ENCODE data around the gene MOCS3. TPM values are rescaled to one million over a fixed set of nuclear protein-coding genes. Genes with fewer than 3 reads are reported as not detected.

The MOCS3 gene
- total RNA-seq, 1 experiment from 2014 or later = 5.8 TPM

DNA sequence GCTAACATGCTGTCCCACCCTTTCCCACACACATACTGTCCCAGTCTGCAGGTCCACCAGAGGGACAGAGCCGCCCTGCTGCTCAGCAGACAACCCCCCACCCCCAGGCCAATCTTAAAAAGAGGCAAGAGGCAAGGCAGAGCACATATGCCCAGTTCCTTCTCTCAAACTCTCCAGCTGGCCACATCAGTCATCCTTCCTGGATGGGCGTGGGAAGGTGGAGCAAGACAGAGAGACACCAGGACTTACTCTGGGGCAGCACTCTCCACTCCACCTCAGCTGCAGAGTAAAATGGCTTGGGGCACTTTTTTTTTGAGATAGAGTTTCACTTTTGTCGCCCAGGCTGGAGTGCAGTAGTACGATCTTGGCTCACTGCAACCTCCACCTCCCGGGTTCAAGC lies 10.8 kb downstream of the MOCS3 start:
- no peak for DNase-seq (ENCODE audit: low read depth, low spot score)
- no peak for TF ChIP-seq POLR2AphosphoS5 (IDR thresholded peaks at IDR 0.05; ENCODE audit: low read depth, low read length)
- TF ChIP-seq, protein P1, sequence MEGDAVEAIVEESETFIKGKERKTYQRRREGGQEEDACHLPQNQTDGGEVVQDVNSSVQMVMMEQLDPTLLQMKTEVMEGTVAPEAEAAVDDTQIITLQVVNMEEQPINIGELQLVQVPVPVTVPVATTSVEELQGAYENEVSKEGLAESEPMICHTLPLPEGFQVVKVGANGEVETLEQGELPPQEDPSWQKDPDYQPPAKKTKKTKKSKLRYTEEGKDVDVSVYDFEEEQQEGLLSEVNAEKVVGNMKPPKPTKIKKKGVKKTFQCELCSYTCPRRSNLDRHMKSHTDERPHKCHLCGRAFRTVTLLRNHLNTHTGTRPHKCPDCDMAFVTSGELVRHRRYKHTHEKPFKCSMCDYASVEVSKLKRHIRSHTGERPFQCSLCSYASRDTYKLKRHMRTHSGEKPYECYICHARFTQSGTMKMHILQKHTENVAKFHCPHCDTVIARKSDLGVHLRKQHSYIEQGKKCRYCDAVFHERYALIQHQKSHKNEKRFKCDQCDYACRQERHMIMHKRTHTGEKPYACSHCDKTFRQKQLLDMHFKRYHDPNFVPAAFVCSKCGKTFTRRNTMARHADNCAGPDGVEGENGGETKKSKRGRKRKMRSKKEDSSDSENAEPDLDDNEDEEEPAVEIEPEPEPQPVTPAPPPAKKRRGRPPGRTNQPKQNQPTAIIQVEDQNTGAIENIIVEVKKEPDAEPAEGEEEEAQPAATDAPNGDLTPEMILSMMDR (IDR thresholded peaks at IDR 0.05) = no peak
- TF ChIP-seq TCF7L2 (IDR thresholded peaks at IDR 0.05; ENCODE audit: low read depth, low read length) = no peak
- TF ChIP-seq, protein P2, sequence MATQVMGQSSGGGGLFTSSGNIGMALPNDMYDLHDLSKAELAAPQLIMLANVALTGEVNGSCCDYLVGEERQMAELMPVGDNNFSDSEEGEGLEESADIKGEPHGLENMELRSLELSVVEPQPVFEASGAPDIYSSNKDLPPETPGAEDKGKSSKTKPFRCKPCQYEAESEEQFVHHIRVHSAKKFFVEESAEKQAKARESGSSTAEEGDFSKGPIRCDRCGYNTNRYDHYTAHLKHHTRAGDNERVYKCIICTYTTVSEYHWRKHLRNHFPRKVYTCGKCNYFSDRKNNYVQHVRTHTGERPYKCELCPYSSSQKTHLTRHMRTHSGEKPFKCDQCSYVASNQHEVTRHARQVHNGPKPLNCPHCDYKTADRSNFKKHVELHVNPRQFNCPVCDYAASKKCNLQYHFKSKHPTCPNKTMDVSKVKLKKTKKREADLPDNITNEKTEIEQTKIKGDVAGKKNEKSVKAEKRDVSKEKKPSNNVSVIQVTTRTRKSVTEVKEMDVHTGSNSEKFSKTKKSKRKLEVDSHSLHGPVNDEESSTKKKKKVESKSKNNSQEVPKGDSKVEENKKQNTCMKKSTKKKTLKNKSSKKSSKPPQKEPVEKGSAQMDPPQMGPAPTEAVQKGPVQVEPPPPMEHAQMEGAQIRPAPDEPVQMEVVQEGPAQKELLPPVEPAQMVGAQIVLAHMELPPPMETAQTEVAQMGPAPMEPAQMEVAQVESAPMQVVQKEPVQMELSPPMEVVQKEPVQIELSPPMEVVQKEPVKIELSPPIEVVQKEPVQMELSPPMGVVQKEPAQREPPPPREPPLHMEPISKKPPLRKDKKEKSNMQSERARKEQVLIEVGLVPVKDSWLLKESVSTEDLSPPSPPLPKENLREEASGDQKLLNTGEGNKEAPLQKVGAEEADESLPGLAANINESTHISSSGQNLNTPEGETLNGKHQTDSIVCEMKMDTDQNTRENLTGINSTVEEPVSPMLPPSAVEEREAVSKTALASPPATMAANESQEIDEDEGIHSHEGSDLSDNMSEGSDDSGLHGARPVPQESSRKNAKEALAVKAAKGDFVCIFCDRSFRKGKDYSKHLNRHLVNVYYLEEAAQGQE (IDR thresholded peaks at IDR 0.05; ENCODE audit: insufficient read depth in 1 of 2, low read depth in 2 of 2, low read length in 1 of 2) = no peak
- TF ChIP-seq SIN3A (IDR thresholded peaks at IDR 0.05; ENCODE audit: borderline replicate concordance, insufficient read depth, low read depth, low read length) = no peak
- no peak overlapping the region for H3K27ac ChIP-seq (ENCODE audit: low read length)
- H3K27me3 ChIP-seq (ENCODE audit: control insufficient read depth, insufficient read depth, low read length) = no peaks in the 10 kb centered on the region
- no peaks in the 10 kb centered on the region for H3K9me3 ChIP-seq (ENCODE audit: control insufficient read depth, insufficient read depth, low read depth, low read length)
- intact Hi-C loops (cut with micrococcal nuclease; ENCODE audit: unreplicated experiment) = no loop called here
- no peaks in the 10 kb centered on the region for H3K36me3 ChIP-seq (ENCODE audit: control insufficient read depth, insufficient read depth, low read length)
- ChIA-PET POLR2A (no interaction called here), CTCF (no interaction called here)
- in situ Hi-C loops (cut with HindIII; ENCODE audit: low pct_unique_long_range_greater_than_20kb, low sequenced_read_pairs) = no loop called here
- H3K4me1 ChIP-seq (ENCODE audit: control insufficient read depth, insufficient read depth, low read length) = no peaks in the 10 kb centered on the region
- ATAC-seq = no peak
- no TSS peak for BruUV-seq (replicated peaks)
- no peak overlapping the region for H3K4me3 ChIP-seq (ENCODE audit: low read depth in 2 of 2, low read length in 2 of 2)

DNA sequence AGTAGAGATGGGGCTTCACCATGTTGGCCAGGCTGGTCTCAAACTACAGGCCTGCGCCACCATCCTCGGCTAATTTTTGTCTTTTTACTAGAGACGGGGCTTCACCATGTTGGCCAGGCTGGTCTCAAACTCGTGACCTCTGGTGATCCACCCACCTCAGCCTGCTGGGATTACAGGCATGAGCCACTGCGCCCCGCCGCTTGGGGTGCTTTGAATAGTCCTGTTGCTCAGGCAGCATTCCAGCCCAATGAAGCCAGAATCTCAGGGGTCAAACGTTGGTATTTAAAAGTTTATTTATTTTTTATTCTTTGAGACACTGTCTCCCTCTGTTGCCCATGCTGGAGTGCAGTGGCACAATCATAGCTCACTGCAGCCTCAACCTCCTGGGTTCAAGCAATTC lies 11.3 kb downstream of the MOCS3 start:
- ChIA-PET POLR2A (no interaction called here), CTCF (no interaction called here)
- no peak overlapping the region for H3K27ac ChIP-seq (ENCODE audit: low read length)
- TF ChIP-seq, protein P1 (IDR thresholded peaks at IDR 0.05) = no peak
- TF ChIP-seq POLR2AphosphoS5 (IDR thresholded peaks at IDR 0.05; ENCODE audit: low read depth, low read length) = no peak
- TF ChIP-seq, protein P2 (IDR thresholded peaks at IDR 0.05; ENCODE audit: insufficient read depth in 1 of 2, low read depth in 2 of 2, low read length in 1 of 2) = no peak
- TF ChIP-seq SIN3A (IDR thresholded peaks at IDR 0.05; ENCODE audit: borderline replicate concordance, insufficient read depth, low read depth, low read length) = no peak
- no peak for DNase-seq (ENCODE audit: low read depth, low spot score)
- no peaks in the 10 kb centered on the region for H3K36me3 ChIP-seq (ENCODE audit: control insufficient read depth, insufficient read depth, low read length)
- no peaks in the 10 kb centered on the region for H3K9me3 ChIP-seq (ENCODE audit: control insufficient read depth, insufficient read depth, low read depth, low read length)
- H3K27me3 ChIP-seq (ENCODE audit: control insufficient read depth, insufficient read depth, low read length) = no peaks in the 10 kb centered on the region
- intact Hi-C loops (cut with micrococcal nuclease; ENCODE audit: unreplicated experiment) = no loop called here
- no peaks in the 10 kb centered on the region for H3K4me1 ChIP-seq (ENCODE audit: control insufficient read depth, insufficient read depth, low read length)
- H3K4me3 ChIP-seq (ENCODE audit: low read depth in 2 of 2, low read length in 2 of 2) = no peak overlapping the region
- no peak for ATAC-seq
- BruUV-seq (replicated peaks) = no TSS peak
- in situ Hi-C loops (cut with HindIII; ENCODE audit: low pct_unique_long_range_greater_than_20kb, low sequenced_read_pairs) = no loop called here

Data from Panc1 (cell line).